GM12878 (cell line): ENCODE measurements around the gene MAMDC4. TPM values are rescaled to one million over a fixed set of nuclear protein-coding genes. Genes with fewer than 3 reads are reported as not detected.

ENCODE experiments used
- BRCA1 ChIP-seq: IDR thresholded peaks from 2 replicates; pipeline ENCODE4 v1.6.1; 2011; ENCODE audit warnings: low read depth, low read length, improper control_type of control experiment
- CBFB ChIP-seq: IDR thresholded peaks from 2 replicates; pipeline ENCODE4 v1.6.1; 2016; ENCODE audit warnings: antibody characterized with exemption, low read depth
- CEBPZ ChIP-seq: fragments of 150-350 bp; IDR thresholded peaks from 2 replicates; pipeline ENCODE4 v1.6.1; 2016; ENCODE audit warnings: low read depth, low read length
- CHD2 ChIP-seq: IDR thresholded peaks from 2 replicates; pipeline ENCODE4 v1.6.1; 2011; ENCODE audit warnings: low read depth, low read length, improper control_type of control experiment, borderline replicate concordance
- DPF2 ChIP-seq: fragments of 450-650 bp; IDR thresholded peaks from 2 replicates; pipeline ENCODE4 v1.6.1; 2017; ENCODE audit warnings: mild to moderate bottlenecking
- GATAD2B ChIP-seq: fragments of 450-650 bp; conservative IDR thresholded peaks from 2 replicates; pipeline ENCODE4 v1.6.1; 2017; ENCODE audit warnings: low read depth, mild to moderate bottlenecking, moderate library complexity
- IRF5 ChIP-seq: fragments of 450-650 bp; IDR thresholded peaks from 2 replicates; pipeline ENCODE4 v1.6.1; 2017; ENCODE audit warnings: borderline replicate concordance
- KLF5 ChIP-seq: fragments of 450-650 bp; IDR thresholded peaks from 2 replicates; pipeline ENCODE4 v1.6.1; 2014; ENCODE audit warnings: mild to moderate bottlenecking; ENCODE audit not compliant: partially characterized antibody
- MLLT1 ChIP-seq: fragments of 450-650 bp; IDR thresholded peaks from 2 replicates; pipeline ENCODE4 v1.6.1; 2016; ENCODE audit warnings: mild to moderate bottlenecking
- MTA3 ChIP-seq: IDR thresholded peaks from 2 replicates; pipeline ENCODE4 v1.6.1; 2012; ENCODE audit warnings: low read length, inconsistent platforms, borderline replicate concordance
- NFYB ChIP-seq: IDR thresholded peaks from 2 replicates; pipeline ENCODE4 v1.6.1; 2011; ENCODE audit warnings: low read depth, mild to moderate bottlenecking, low read length, improper control_type of control experiment, moderate library complexity; ENCODE audit not compliant: insufficient read depth
- NR2F1 ChIP-seq: fragments of 450-650 bp; conservative IDR thresholded peaks from 2 replicates; pipeline ENCODE4 v1.6.1; 2017; ENCODE audit warnings: mild to moderate bottlenecking
- RCOR1 ChIP-seq: conservative IDR thresholded peaks from 2 replicates; pipeline ENCODE4 v1.6.1; 2012; ENCODE audit warnings: low read depth, low read length, improper control_type of control experiment
- SIN3A ChIP-seq: IDR thresholded peaks from 2 replicates; pipeline ENCODE4 v1.6.1; 2012; ENCODE audit warnings: low read depth, low read length, improper control_type of control experiment
- SIX5 ChIP-seq: IDR thresholded peaks from 2 replicates; pipeline ENCODE4 v1.6.1; 2011; ENCODE audit warnings: mild to moderate bottlenecking, low read depth, low read length, moderate library complexity; ENCODE audit not compliant: severe bottlenecking
- SMARCA5 ChIP-seq: fragments of 450-650 bp; IDR thresholded peaks from 2 replicates; pipeline ENCODE4 v1.6.1; 2017; ENCODE audit warnings: mild to moderate bottlenecking
- SUPT20H ChIP-seq: IDR thresholded peaks from 2 replicates; pipeline ENCODE4 v1.6.1; 2011; ENCODE audit warnings: low read depth, mild to moderate bottlenecking, low read length, moderate library complexity, borderline replicate concordance; ENCODE audit not compliant: control insufficient read depth
- SUZ12 ChIP-seq: fragments of 200-600 bp; sonication (generic); IDR thresholded peaks from one replicate; pipeline ENCODE4 v1.6.1; 2018; ENCODE audit warnings: antibody characterized with exemption, mild to moderate bottlenecking; ENCODE audit not compliant: unreplicated experiment
- TAF1 ChIP-seq: IDR thresholded peaks from 2 replicates; pipeline ENCODE4 v1.6.1; 2011; ENCODE audit warnings: mild to moderate bottlenecking, low read depth, low read length, borderline replicate concordance
- USF1 ChIP-seq: IDR thresholded peaks from 2 replicates; pipeline ENCODE4 v1.6.1; 2011; ENCODE audit warnings: borderline replicate concordance, low read depth, mild to moderate bottlenecking, moderate library complexity, mixed read lengths, low read length; ENCODE audit not compliant: insufficient read depth; ENCODE audit errors: extremely low read length
- ZNF622 ChIP-seq: fragments of 450-650 bp; IDR thresholded peaks from 2 replicates; pipeline ENCODE4 v1.6.1; 2017; ENCODE audit warnings: mild to moderate bottlenecking, inconsistent platforms
- polyA plus RNA-seq, 11 experiments: library from polyadenylated mRNA; depleted of rRNA in 4 of 11; unstranded in 6 of 11; stranded (reverse) in 5 of 11; fragments of >200 nt; fragmentation: Nextera tagmentation in 4 of 11; fragmentation: Illumina TruSeq in 1 of 11; extraction: Ambion mirVana in 4 of 11; extraction: Trizol in 1 of 11; gene quantifications; 1 replicate in 1 of 11; 2 replicates in 10 of 11; pipeline versions ENCODE4 v1.2.1 to v1.2.3, GENCODE V29; 2011 to 2016; ENCODE audit warnings: inconsistent platforms in 2 of 11, missing spikeins in 2 of 11, low read depth in 1 of 11
- total RNA-seq, 4 experiments: library from RNA; depleted of rRNA in 3 of 4; stranded (reverse); fragments of >200 nt in 3 of 4; fragmentation: Illumina TruSeq in 1 of 4; extraction: Trizol in 1 of 4; gene quantifications; 2 replicates each; pipeline versions ENCODE4 v1.2.1 to v1.2.3, GENCODE V29; 2013 to 2021

The MAMDC4 gene
- total and polyA plus RNA-seq, 10 of the 15 experiments (the other 5 are each of a cell fraction or from before 2014, with no cell fraction given): 0.22 to 5.7 (median 2.4) TPM; not detected in 1

GRCh38 chr9:136885950-136886578 lies 33.9 kb downstream of the MAMDC4 start, which contains the start of gene TRAF2 (continued):
- no peak for TF ChIP-seq USF1
- 0 out of 2 replicates have a peak, but pooled peaks have one; percentile 35 for TF ChIP-seq SMARCA5
- TF ChIP-seq NFYB: peak; percentile 100
- peak; percentile 100 for TF ChIP-seq DPF2
- no peak for TF ChIP-seq SUPT20H
- 0 out of 2 replicates have a peak, but pooled peaks have one; percentile 31 for TF ChIP-seq CBFB
- no peak for TF ChIP-seq ZNF622
- TF ChIP-seq GATAD2B: peak; percentile 87
- TF ChIP-seq CEBPZ: peak; percentile 96
- no peak for TF ChIP-seq IRF5
- TF ChIP-seq MLLT1: no peak
- peak; percentile 98 for TF ChIP-seq CHD2
- peak; percentile 39; the same call in 1 of the 2 replicates for TF ChIP-seq SIN3A
- TF ChIP-seq MTA3: no peak
- peak; percentile 34 for TF ChIP-seq SIX5
- TF ChIP-seq RCOR1: 0 out of 2 replicates have a peak, but pooled peaks have one; percentile 57
- TF ChIP-seq TAF1: 0 out of 2 replicates have a peak, but pooled peaks have one; percentile 59
- TF ChIP-seq SUZ12: no peak
- no peak for TF ChIP-seq NR2F1
- TF ChIP-seq KLF5: peak; percentile 93
- 0 out of 2 replicates have a peak, but pooled peaks have one; percentile 27 for TF ChIP-seq BRCA1
